ENCODE measurements around the gene WAS.

WAS gene

GRCh38 chrX:48736303-48736702, 52.7 kb downstream of the WAS start:
- peaks cover 13 to 19% of the 10 kb centered on the region in 2 donors for H3K4me1 Mint-ChIP-seq (ENCODE audit: low read depth in 2 of 2)
- H3K9me3 Mint-ChIP-seq, result no peaks in the 10 kb centered on the region
- peak overlapping the region in 1 of 2 donors; percentile 87 for H3K4me3 Mint-ChIP-seq
- ATAC-seq (replicated peaks) (no peak), DNase-seq (no peak)
- peaks cover 17% of the 10 kb centered on the region for H3K36me3 Mint-ChIP-seq (ENCODE audit: insufficient read depth)
- peak overlapping the region; percentile 97 to 99 for H3K27ac Mint-ChIP-seq
- H3K27me3 Mint-ChIP-seq, result no peaks in the 10 kb centered on the region

- H3K4me3 Mint-ChIP-seq, result peak overlapping the region; percentile 87 to 88
- peaks cover 13 to 19% of the 10 kb centered on the region in 2 donors for H3K4me1 Mint-ChIP-seq (ENCODE audit: low read depth in 2 of 2)
- peak overlapping the region; percentile 97 to 99 for H3K27ac Mint-ChIP-seq
- no peaks in the 10 kb centered on the region for H3K27me3 Mint-ChIP-seq
- H3K36me3 Mint-ChIP-seq (ENCODE audit: insufficient read depth), result peaks cover 17% of the 10 kb centered on the region
- H3K9me3 Mint-ChIP-seq, result no peaks in the 10 kb centered on the region
- ATAC-seq (replicated peaks) (no peak), DNase-seq (no peak)
Measured at GRCh38 chrX:48736878-48737212, 53.2 kb downstream of the WAS start.

GRCh38 chrX:48737213-48737938, 53.8 kb downstream of the WAS start:
- peak; percentile 97 for ATAC-seq (replicated peaks)
- Mint-ChIP-seq H3K4me1 (ENCODE audit: low read depth in 2 of 2) (peaks cover 11 to 19% of the 10 kb centered on the region in 2 donors), H3K27me3 (no peaks in the 10 kb centered on the region), H3K27ac (peak overlapping the region; percentile 97 to 99), H3K9me3 (no peaks in the 10 kb centered on the region), H3K36me3 (ENCODE audit: insufficient read depth) (peaks cover 17% of the 10 kb centered on the region), H3K4me3 (peak overlapping the region; percentile 87 to 88)
- peak; percentile 72 to 80 (median 80) for DNase-seq

GRCh38 chrX:48737940-48738339, 54.3 kb downstream of the WAS start:
- ATAC-seq (replicated peaks) (no peak), DNase-seq (no peak)
- H3K9me3 Mint-ChIP-seq, result no peaks in the 10 kb centered on the region
- H3K4me1 Mint-ChIP-seq (ENCODE audit: low read depth in 2 of 2), result peaks cover 11 to 19% of the 10 kb centered on the region in 2 donors
- H3K27me3 Mint-ChIP-seq, result no peaks in the 10 kb centered on the region
- H3K27ac Mint-ChIP-seq, result peak overlapping the region; percentile 97 to 99
- H3K36me3 Mint-ChIP-seq (ENCODE audit: insufficient read depth), result peaks cover 17% of the 10 kb centered on the region
- H3K4me3 Mint-ChIP-seq, result peak overlapping the region; percentile 87 to 88

All from effector memory CD8-positive, alpha-beta T cell (primary cell).